Measurements from ENCODE around the gene IGSF8. TPM values are rescaled to one million over a fixed set of nuclear protein-coding genes. Genes with fewer than 3 reads are reported as not detected.

IGSF8 gene
- 10 to 100 TPM; 24.3 to 36.5 (median 28.2) TPM for total RNA-seq

- Histone ChIP-seq H3K27me3 (no peaks in the 10 kb centered on the region), H3K36me3 (peaks cover 0 to 5% of the 10 kb centered on the region in 2 donors), H3K9me3 (no peaks in the 10 kb centered on the region), H3K27ac (peak within 1 kb of the TSS; percentile 93 to 97 (median 96)), H3K4me1 (peaks cover 31 to 55% of the 10 kb centered on the region in 2 donors), H3K4me3 (replicated peaks in 1 of 3) (peak within 1 kb of the TSS; percentile 50 to 75 (median 65))
- 2 to 24% methylated on average over 5 to 29 of the region's 64 CpGs for WGBS, 2 donors
- intact Hi-C loops (cut with DNase I): loop anchor here (10.0 kb wide), 2 partner anchors 173 to 187 kb away; partner anchors contain the start of genes PEX19 and TAGLN2
- TF ChIP-seq POLR2A (IDR thresholded peaks at IDR 0.05) (peak in 1 of 2 donors; percentile 22), CTCF (IDR thresholded peaks at IDR 0.05) (no peak)
- peak; percentile 94 to 95 for DNase-seq
Measured at GRCh38 chr1:160097911-160098851, at the start of gene IGSF8. Gene IGSF8 (minus strand): TSS chr1:160098619. CDS start chr1:160098472, 147 bp downstream.

GRCh38 chr1:160148121-160148520, 49.7 kb upstream of the IGSF8 start:
- Histone ChIP-seq H3K4me3 (replicated peaks in 1 of 3) (no peak overlapping the region), H3K4me1 (no peaks in the 10 kb centered on the region), H3K36me3 (no peaks in the 10 kb centered on the region), H3K9me3 (no peaks in the 10 kb centered on the region), H3K27ac (no peak overlapping the region), H3K27me3 (no peaks in the 10 kb centered on the region)
- no peak for DNase-seq
- no peak for TF ChIP-seq POLR2A (IDR thresholded peaks at IDR 0.05)
- TF ChIP-seq CTCF (IDR thresholded peaks at IDR 0.05): no peak
- intact Hi-C loops (cut with DNase I): no loop called here
- 86 to 87% methylated on average over 3 of the region's 3 CpGs for WGBS, 2 donors

GRCh38 chr1:160146107-160146506, 47.7 kb upstream of the IGSF8 start:
- Histone ChIP-seq H3K4me1 (no peaks in the 10 kb centered on the region), H3K27me3 (no peaks in the 10 kb centered on the region), H3K27ac (no peak overlapping the region), H3K4me3 (replicated peaks in 1 of 3) (no peak overlapping the region), H3K36me3 (no peaks in the 10 kb centered on the region), H3K9me3 (no peaks in the 10 kb centered on the region)
- 91 to 93% methylated on average over 14 of the region's 14 CpGs for WGBS, 2 donors
- no peak for TF ChIP-seq POLR2A (IDR thresholded peaks at IDR 0.05)
- TF ChIP-seq CTCF (IDR thresholded peaks at IDR 0.05): no peak
- DNase-seq: no peak
- intact Hi-C loops (cut with DNase I): no loop called here

- peak in 1 of 2 donors; percentile 12 for DNase-seq
- 66 to 77% methylated on average over 4 of the region's 4 CpGs for WGBS, 2 donors
- intact Hi-C loops (cut with DNase I): no loop called here
Measured at GRCh38 chr1:160144921-160145320, 46.5 kb upstream of the IGSF8 start.

More at GRCh38 chr1:160144921-160145320, 46.5 kb upstream of the IGSF8 start:
- no peak overlapping the region for H3K4me3 ChIP-seq (replicated peaks in 1 of 3)
- no peak overlapping the region for H3K27ac ChIP-seq
- H3K27me3 ChIP-seq: no peaks in the 10 kb centered on the region
- no peaks in the 10 kb centered on the region for H3K4me1 ChIP-seq
- H3K9me3 ChIP-seq: no peaks in the 10 kb centered on the region
- TF ChIP-seq CTCF (IDR thresholded peaks at IDR 0.05) (no peak), POLR2A (IDR thresholded peaks at IDR 0.05) (no peak)
- no peaks in the 10 kb centered on the region for H3K36me3 ChIP-seq

All from thyroid gland (tissue), 4 donors.